GM20431 (cell line): ENCODE results near the gene C3orf22.

ENCODE experiments used
- in situ Hi-C: fragments of 300-500 bp; cut with MseI, MboI; formaldehyde crosslinking; loops from one replicate; pipeline ENCODE4 v1.15.0; 2020; ENCODE audit warnings: low sequenced_read_pairs; ENCODE audit not compliant: unreplicated experiment

The C3orf22 gene

GRCh38 chr3:126529585-126530170 lies 29.1 kb downstream of the C3orf22 start:
- in situ Hi-C loops, result no loop called here

- in situ Hi-C loops, result no loop called here
Observed at GRCh38 chr3:126528800-126529541, 29.8 kb downstream of the C3orf22 start.

GRCh38 chr3:126528419-126528799 lies 30.3 kb downstream of the C3orf22 start:
- in situ Hi-C loops, result no loop called here

- in situ Hi-C loops, result no loop called here
Observed at GRCh38 chr3:126527455-126528211, 31.1 kb downstream of the C3orf22 start.

GRCh38 chr3:126527006-126527405 lies 31.7 kb downstream of the C3orf22 start:
- in situ Hi-C loops, result no loop called here

GRCh38 chr3:126526668-126527005 lies 32.1 kb downstream of the C3orf22 start:
- in situ Hi-C loops, result no loop called here

- in situ Hi-C loops, result no loop called here
Observed at GRCh38 chr3:126525853-126526667, 32.7 kb downstream of the C3orf22 start.

GRCh38 chr3:126525091-126525852 lies 33.5 kb downstream of the C3orf22 start:
- in situ Hi-C loops, result no loop called here

- in situ Hi-C loops, result no loop called here
Observed at GRCh38 chr3:126524429-126524988, 34.2 kb downstream of the C3orf22 start.

GRCh38 chr3:126523745-126524428 lies 34.8 kb downstream of the C3orf22 start, which contains the start of gene CHST13:
Gene CHST13 (plus strand): TSS chr3:126524155. CDS start chr3:126524333, 178 bp downstream.
- in situ Hi-C loops, result no loop called here

GRCh38 chr3:126522363-126522788 lies 36.4 kb downstream of the C3orf22 start:
- in situ Hi-C loops, result no loop called here

- in situ Hi-C loops, result no loop called here
Observed at GRCh38 chr3:126521122-126521891, 37.4 kb downstream of the C3orf22 start.

- in situ Hi-C loops, result no loop called here
Observed at GRCh38 chr3:126519506-126520455, 39.0 kb downstream of the C3orf22 start.

- in situ Hi-C loops, result no loop called here
Observed at GRCh38 chr3:126518779-126519177, 40.0 kb downstream of the C3orf22 start.

GRCh38 chr3:126517986-126518778 lies 40.5 kb downstream of the C3orf22 start:
- in situ Hi-C loops, result no loop called here

GRCh38 chr3:126517291-126517951 lies 41.3 kb downstream of the C3orf22 start, which contains the start of gene UROC1:
Gene UROC1 (minus strand): TSS chr3:126517773. CDS start chr3:126517719, 54 bp downstream.
- in situ Hi-C loops, result no loop called here
